ENCODE results near the gene KRTAP13-4.

The KRTAP13-4 gene

GRCh38 chr21:30391492-30392025 is 38.5 kb upstream of the KRTAP13-4 start:
- TF ChIP-seq RARB (CRISPR knock-in tag; IDR thresholded peaks at IDR 0.05) = no peak
- no peak for TF ChIP-seq POU6F1 (CRISPR knock-in tag; IDR thresholded peaks at IDR 0.05; ENCODE audit: borderline replicate concordance, low read depth)
- TF ChIP-seq ESRRG (CRISPR knock-in tag; IDR thresholded peaks at IDR 0.05) = no peak
- no peak for TF ChIP-seq OSR1 (CRISPR knock-in tag; IDR thresholded peaks at IDR 0.05)
- TF ChIP-seq ZFP3 (CRISPR knock-in tag; IDR thresholded peaks at IDR 0.05) = no peak
- no peak for TF ChIP-seq PATZ1 (CRISPR knock-in tag; IDR thresholded peaks at IDR 0.05; ENCODE audit: borderline replicate concordance)
- no peak for TF ChIP-seq GLIS3 (CRISPR knock-in tag; IDR thresholded peaks at IDR 0.05)
- no peak for TF ChIP-seq ARNTL (CRISPR knock-in tag; IDR thresholded peaks at IDR 0.05; ENCODE audit: borderline replicate concordance, low read depth)
- TF ChIP-seq SNAI2 (CRISPR knock-in tag; IDR thresholded peaks at IDR 0.05) = no peak
- TF ChIP-seq CSDC2 (CRISPR knock-in tag; IDR thresholded peaks at IDR 0.05) = no peak
- TF ChIP-seq ZNF565 (CRISPR knock-in tag; conservative IDR thresholded peaks at IDR 0.05; ENCODE audit: low read depth) = no peak
- TF ChIP-seq ZNF70 (CRISPR knock-in tag; IDR thresholded peaks at IDR 0.05) = no peak
- no peak for TF ChIP-seq CREB5 (CRISPR knock-in tag; IDR thresholded peaks at IDR 0.05; ENCODE audit: low read depth)
- TF ChIP-seq ZC3H10 (CRISPR knock-in tag; IDR thresholded peaks at IDR 0.05) = no peak
- no peak for TF ChIP-seq TOX (CRISPR knock-in tag; IDR thresholded peaks at IDR 0.05; ENCODE audit: borderline replicate concordance)
- TF ChIP-seq TCF4 (CRISPR knock-in tag; IDR thresholded peaks at IDR 0.05; ENCODE audit: borderline replicate concordance) = no peak
- no peak for TF ChIP-seq CSRNP3 (CRISPR knock-in tag; IDR thresholded peaks at IDR 0.05)
- no peak for ATAC-seq

GRCh38 chr21:30395731-30396130 is 34.3 kb upstream of the KRTAP13-4 start, which contains the start of gene KRTAP13-1:
KRTAP13-1 (plus strand) TSS chr21:30396031; CDS start chr21:30396087, 56 bp downstream.
- no peak for TF ChIP-seq ZNF8 (CRISPR knock-in tag; IDR thresholded peaks at IDR 0.05)
- TF ChIP-seq ZNF70 (CRISPR knock-in tag; IDR thresholded peaks at IDR 0.05) = no peak
- no peak for TF ChIP-seq OSR1 (CRISPR knock-in tag; IDR thresholded peaks at IDR 0.05)
- TF ChIP-seq BACH2 (CRISPR knock-in tag; IDR thresholded peaks at IDR 0.05; ENCODE audit: borderline replicate concordance) = no peak
- no peak for TF ChIP-seq POU6F1 (CRISPR knock-in tag; IDR thresholded peaks at IDR 0.05; ENCODE audit: borderline replicate concordance, low read depth)
- TF ChIP-seq PATZ1 (CRISPR knock-in tag; IDR thresholded peaks at IDR 0.05; ENCODE audit: borderline replicate concordance) = no peak
- no peak for TF ChIP-seq SNAI2 (CRISPR knock-in tag; IDR thresholded peaks at IDR 0.05)
- ATAC-seq = no peak
